HTR-8/SVneo (cell line): ENCODE measurements around the gene GTF2IRD2.
"Not testable (repeated sequence)": the region's sequence is repeated elsewhere in the genome, so short reads cannot be mapped to it uniquely, and the experiment has no call there.

Experiments
- DNase-seq: peaks from one replicate; pipeline ENCODE4 v3.0.0; 2011; ENCODE audit warnings: low spot score, mixed read lengths; ENCODE audit not compliant: insufficient read length
- FAIRE-seq: peaks from 2 replicates; lab custom pipeline; 2011; peaks lifted over from hg19 to GRCh38; lab: Jason Lieb, UNC

The GTF2IRD2 gene

GRCh38 chr7:74789200-74789736 lies 62.1 kb downstream of the GTF2IRD2 start:
- not testable (repeated sequence) for DNase-seq, FAIRE-seq

- FAIRE-seq, DNase-seq: not testable (repeated sequence)
Observed at GRCh38 chr7:74788369-74789150, 62.8 kb downstream of the GTF2IRD2 start.

- not testable (repeated sequence) for DNase-seq, FAIRE-seq
Observed at GRCh38 chr7:74783595-74783994, 67.8 kb downstream of the GTF2IRD2 start.

GRCh38 chr7:74781746-74782145 lies 69.7 kb downstream of the GTF2IRD2 start:
- DNase-seq, FAIRE-seq: not testable (repeated sequence)

- DNase-seq, FAIRE-seq: not testable (repeated sequence)
Observed at GRCh38 chr7:74779053-74779452, 72.4 kb downstream of the GTF2IRD2 start.

- DNase-seq, FAIRE-seq: not testable (repeated sequence)
Observed at GRCh38 chr7:74775111-74775510, 76.3 kb downstream of the GTF2IRD2 start.

- not testable (repeated sequence) for FAIRE-seq, DNase-seq
Observed at GRCh38 chr7:74773760-74774750, 77.3 kb downstream of the GTF2IRD2 start, which contains the start of gene NCF1. Gene NCF1 (plus strand): TSS chr7:74774011. CDS start chr7:74774032, 21 bp downstream.

GRCh38 chr7:74772093-74772492 lies 79.3 kb downstream of the GTF2IRD2 start:
- FAIRE-seq, DNase-seq: not testable (repeated sequence)

- FAIRE-seq, DNase-seq: not testable (repeated sequence)
Observed at GRCh38 chr7:74770062-74770461, 81.3 kb downstream of the GTF2IRD2 start.

GRCh38 chr7:74766991-74767390 lies 84.4 kb downstream of the GTF2IRD2 start:
- not testable (repeated sequence) for FAIRE-seq, DNase-seq

- not testable (repeated sequence) for DNase-seq, FAIRE-seq
Observed at GRCh38 chr7:74766509-74766908, 84.9 kb downstream of the GTF2IRD2 start.

- DNase-seq, FAIRE-seq: not testable (repeated sequence)
Observed at GRCh38 chr7:74765205-74765918, 86.0 kb downstream of the GTF2IRD2 start.

- DNase-seq, FAIRE-seq: not testable (repeated sequence)
Observed at GRCh38 chr7:74758982-74759381, 92.4 kb downstream of the GTF2IRD2 start.

GRCh38 chr7:74758268-74758667 lies 93.1 kb downstream of the GTF2IRD2 start:
- not testable (repeated sequence) for FAIRE-seq, DNase-seq

GRCh38 chr7:74756673-74757072 lies 94.7 kb downstream of the GTF2IRD2 start:
- DNase-seq, FAIRE-seq: not testable (repeated sequence)

GRCh38 chr7:74753921-74754482 lies 97.4 kb downstream of the GTF2IRD2 start:
- not testable (repeated sequence) for DNase-seq, FAIRE-seq
